HepG2 (cell line): ENCODE results near the gene IDUA. TPM values are rescaled to one million over a fixed set of nuclear protein-coding genes. Genes with fewer than 3 reads are reported as not detected.

ENCODE experiments used
- ATAC-seq: fragments of 200-7000 bp; cut with Tn5 transposase; 3 replicates; pipeline ENCODE4 v1.9.1; 2020; ENCODE audit warnings: mild to moderate bottlenecking, moderate library complexity
- BruUV-seq: library from RNA; stranded (reverse); fragments of 400-500 nt; replicated peaks from 2 replicates; lab custom pipeline; 2021; lab: Mats Ljungman, UMichigan
- CTCF ChIA-PET: fragments of 300-600 bp; formaldehyde crosslinking; extraction: SDS; loops from one replicate; lab custom pipeline; 2021; ENCODE audit warnings: low total read pairs, inconsistent platforms, low intra/inter-chr PET ratio; lab: Yijun Ruan, JAX
- POLR2A ChIA-PET: fragments of 350-600 bp; sonication (Branson Sonifier 250); formaldehyde crosslinking; loops from one replicate; lab custom pipeline; 2020; ENCODE audit warnings: antibody characterized with exemption, inconsistent platforms; lab: Yijun Ruan, JAX
- DNase-seq: peaks from one replicate; pipeline ENCODE4 v3.0.0-alpha.2; 2015; ENCODE audit warnings: low spot score
- FAIRE-seq: peaks from 3 replicates; lab custom pipeline; 2011; peaks lifted over from hg19 to GRCh38; lab: Jason Lieb, UNC
- H2AFZ ChIP-seq: one replicate; pipeline ENCODE4 v1.6.1; 2011; ENCODE audit warnings: low read length, inconsistent platforms
- H3K27ac ChIP-seq: fragments of 300-600 bp; 3 replicates; pipeline ENCODE4 v1.8.0; 2011; ENCODE audit warnings: mixed run types, mild to moderate bottlenecking, mixed read lengths, low read length, inconsistent platforms; ENCODE audit not compliant: insufficient read depth; ENCODE audit errors: extremely low read length
- H3K27me3 ChIP-seq, 2 experiments: fragments of 200-600 bp in 1 of 2; 2 replicates in 1 of 2; 3 replicates in 1 of 2; pipeline versions ENCODE4 v1.6.0 to v1.8.0; 2011; ENCODE audit warnings: low read length in 2 of 2, mild to moderate bottlenecking in 2 of 2, moderate library complexity in 2 of 2, inconsistent platforms in 1 of 2; ENCODE audit not compliant: insufficient read depth in 2 of 2, control insufficient read depth in 1 of 2
- H3K36me3 ChIP-seq, 2 experiments: fragments of 200-600 bp in 1 of 2; replicated peaks in 1 of 2; 2 replicates in 1 of 2; 3 replicates in 1 of 2; pipeline versions ENCODE4 v1.5.1 to v1.8.0; 2011; ENCODE audit warnings: low read length in 2 of 2, inconsistent platforms in 1 of 2; ENCODE audit not compliant: insufficient read depth in 2 of 2, control insufficient read depth in 1 of 2
- H3K4me1 ChIP-seq: 2 replicates; pipeline ENCODE4 v1.5.1; 2012; ENCODE audit warnings: low read length, inconsistent platforms; ENCODE audit not compliant: insufficient read depth
- H3K4me2 ChIP-seq: 2 replicates; pipeline ENCODE4 v1.6.0; 2011; ENCODE audit warnings: low read depth, low read length, inconsistent platforms
- H3K4me3 ChIP-seq, 3 experiments: fragments of 200-600 bp in 1 of 3; sonication (generic), shearing (Covaris generic) in 1 of 3; replicated peaks in 1 of 3; 2 replicates each; pipeline ENCODE4 v1.5.1; 2011 to 2016; ENCODE audit warnings: low read length in 3 of 3, inconsistent platforms in 2 of 3, low read depth in 2 of 3, mild to moderate bottlenecking in 2 of 3, control low read depth in 1 of 3, mixed read lengths in 1 of 3; ENCODE audit not compliant: insufficient read depth in 1 of 3
- H3K79me2 ChIP-seq: one replicate; pipeline ENCODE4 v1.6.1; 2011; ENCODE audit warnings: low read length, inconsistent platforms; ENCODE audit not compliant: insufficient read depth
- H3K9ac ChIP-seq: 2 replicates; pipeline ENCODE4 v1.6.0; 2011; ENCODE audit warnings: mild to moderate bottlenecking, low read depth, low read length, inconsistent platforms; ENCODE audit not compliant: insufficient read depth
- H3K9me3 ChIP-seq: 2 replicates; pipeline ENCODE4 v1.5.1; 2012; ENCODE audit warnings: mild to moderate bottlenecking, low read length
- H4K20me1 ChIP-seq: 2 replicates; pipeline ENCODE4 v1.6.0; 2011; ENCODE audit warnings: inconsistent platforms, mild to moderate bottlenecking, low read length, moderate library complexity; ENCODE audit not compliant: insufficient read depth
- ATF1 ChIP-seq: IDR thresholded peaks from 2 replicates; pipeline ENCODE4 v1.6.1; 2016; ENCODE audit warnings: mild to moderate bottlenecking, control low read depth
- KLF11 ChIP-seq: IDR thresholded peaks from 2 replicates; pipeline ENCODE4 v1.6.1; 2016; ENCODE audit warnings: missing compliant biosample characterization
- PRMT3 ChIP-seq: sonication (generic); formaldehyde crosslinking; IDR thresholded peaks from 2 replicates; pipeline ENCODE4 v1.8.1; 2022; ENCODE audit warnings: low read depth, mild to moderate bottlenecking, moderate library complexity, missing genetic modification reagents, borderline replicate concordance
- TRAFD1 ChIP-seq: sonication (generic); formaldehyde crosslinking; IDR thresholded peaks from 2 replicates; pipeline ENCODE4 v1.5.1; 2020; ENCODE audit warnings: missing genetic modification reagents, mild to moderate bottlenecking, borderline replicate concordance
- ZNF260 ChIP-seq: sonication (generic); formaldehyde crosslinking; IDR thresholded peaks from 2 replicates; pipeline ENCODE4 v1.4.0; 2020; ENCODE audit warnings: missing genetic modification reagents, low read depth, mild to moderate bottlenecking, borderline replicate concordance
- ZUFSP ChIP-seq: sonication (generic); formaldehyde crosslinking; IDR thresholded peaks from 2 replicates; pipeline ENCODE4 v1.9.0; 2021; ENCODE audit warnings: missing genetic modification reagents, mild to moderate bottlenecking, borderline replicate concordance
- WGBS: methylation state at CpG from one replicate; pipeline ENCODE4 v1.1.6; 2017; ENCODE audit warnings: low lambda C conversion rate; 5-methylcytosine and 5-hydroxymethylcytosine counted together
- in situ Hi-C: cut with HindIII; loops from 2 replicates; pipeline ENCODE4 v1.10.0; 2017; ENCODE audit warnings: low pct_unique_long_range_greater_than_20kb; ENCODE audit not compliant: extremely low pct_ligation_motif_present
- intact Hi-C: fragments of 100-400 bp; cut with micrococcal nuclease; formaldehyde crosslinking; loops from one replicate; pipeline ENCODE4 v1.10.0; 2022; ENCODE audit not compliant: unreplicated experiment
- polyA plus RNA-seq, 8 experiments: library from polyadenylated mRNA; depleted of rRNA in 3 of 8; stranded (reverse) in 7 of 8; unstranded in 1 of 8; fragments of >200 nt; fragmentation: Illumina TruSeq in 4 of 8; extraction: Trizol in 4 of 8; gene quantifications; 2 replicates each; pipeline versions ENCODE4 v1.2.1 to v1.2.3, GENCODE V29; 2011 to 2016; ENCODE audit warnings: low read depth in 4 of 8, missing spikeins in 1 of 8, mixed read lengths in 1 of 8; ENCODE audit not compliant: insufficient read depth in 1 of 8
- total RNA-seq, 5 experiments: library from RNA; depleted of rRNA; stranded (reverse); fragments of >200 nt; fragmentation: Illumina TruSeq; extraction: Trizol; gene quantifications; 2 replicates each; pipeline ENCODE4 v1.2.3, GENCODE V29; 2016; ENCODE audit warnings: low read depth in 1 of 5

Gene IDUA
- total and polyA plus RNA-seq, 2 of the 13 experiments (the other 11 are each of a cell fraction or from before 2014, with no cell fraction given) = 0.77 to 1.0 TPM

GRCh38 chr4:1004557-1005485 lies 18.0 kb downstream of the IDUA start (continued):
- no peak for TF ChIP-seq ZUFSP (CRISPR knock-in tag)
- TF ChIP-seq PRMT3 = no peak
- no peak for TF ChIP-seq TRAFD1
- no peak for TF ChIP-seq ATF1
- no peak for TF ChIP-seq KLF11

GRCh38 chr4:1006856-1007255 lies 20.0 kb downstream of the IDUA start:
- no peak for TF ChIP-seq ZNF260 (CRISPR knock-in tag)
- TF ChIP-seq, all 625 proteins: peak for 0
- no peak overlapping the region for H2AFZ ChIP-seq
- no peaks in the 10 kb centered on the region for H3K9me3 ChIP-seq
- H4K20me1 ChIP-seq = no peaks in the 10 kb centered on the region
- no peak overlapping the region for H3K4me3 ChIP-seq
- H3K79me2 ChIP-seq = no peaks in the 10 kb centered on the region
- ChIA-PET CTCF (no interaction called here), POLR2A (interaction anchor here (1.1 kb wide), 1 partner anchor 11 kb away, joined by 3 read pairs; no protein-coding TSS in a partner anchor)
- DNase-seq (no peak), FAIRE-seq (no peak), ATAC-seq (no peak)
- in situ Hi-C loops = no loop called here
- H3K4me1 ChIP-seq = peaks cover 24% of the 10 kb centered on the region
- no peak overlapping the region for H3K27ac ChIP-seq
- peaks cover 9 to 38% of the 10 kb centered on the region in 2 experiments for H3K27me3 ChIP-seq
- intact Hi-C loops = no loop called here
- H3K9ac ChIP-seq = no peak overlapping the region
- BruUV-seq = no TSS peak
- H3K36me3 ChIP-seq = no peaks in the 10 kb centered on the region
- WGBS = 49% methylated on average over 5 of the region's 5 CpGs
- H3K4me2 ChIP-seq = no peak overlapping the region
